EH (cell line): Measurements from ENCODE around the gene KYAT1.
A peak's percentile ranks its signal among the peaks of the same experiment; 100 is the strongest.

Source experiments
- DNase-seq: peaks from one replicate; pipeline ENCODE4 v3.0.0-alpha.2; 2015; ENCODE audit warnings: low read depth

The KYAT1 gene

GRCh38 chr9:128908372-128908771 is 26.6 kb upstream of the KYAT1 start:
- no peak for DNase-seq

- DNase-seq = no peak
These were observed 25.0 kb upstream of the KYAT1 start for GRCh38 chr9:128906741-128907140.

GRCh38 chr9:128905964-128906363 is 24.2 kb upstream of the KYAT1 start:
- DNase-seq = no peak

GRCh38 chr9:128903871-128904620 is 22.3 kb upstream of the KYAT1 start:
- peak; percentile 52 for DNase-seq

- no peak for DNase-seq
These were observed 21.3 kb upstream of the KYAT1 start for GRCh38 chr9:128903079-128903461.

GRCh38 chr9:128902351-128903078 is 20.8 kb upstream of the KYAT1 start:
- DNase-seq = peak; percentile 13

GRCh38 chr9:128901822-128902221 is 20.1 kb upstream of the KYAT1 start:
- no peak for DNase-seq

GRCh38 chr9:128901379-128901778 is 19.6 kb upstream of the KYAT1 start:
- DNase-seq = no peak

- peak; percentile 49 for DNase-seq
These were observed 18.0 kb upstream of the KYAT1 start for GRCh38 chr9:128899566-128900322.

- no peak for DNase-seq
These were observed 17.3 kb upstream of the KYAT1 start for GRCh38 chr9:128898845-128899565.

GRCh38 chr9:128898382-128898781 is 16.6 kb upstream of the KYAT1 start:
- no peak for DNase-seq

GRCh38 chr9:128895556-128895955 is 13.8 kb upstream of the KYAT1 start:
- DNase-seq = no peak

- no peak for DNase-seq
These were observed 13.0 kb upstream of the KYAT1 start for GRCh38 chr9:128894764-128895163.

GRCh38 chr9:128893354-128893753 is 11.6 kb upstream of the KYAT1 start:
- no peak for DNase-seq

- peak; percentile 93 for DNase-seq
These were observed 10.6 kb upstream of the KYAT1 start for GRCh38 chr9:128892221-128892921.

- no peak for DNase-seq
These were observed 9.8 kb upstream of the KYAT1 start for GRCh38 chr9:128891321-128892220.

- peak; percentile 76 for DNase-seq
These were observed 6.2 kb upstream of the KYAT1 start for GRCh38 chr9:128887914-128888350.

- DNase-seq = no peak
These were observed 5.3 kb upstream of the KYAT1 start for GRCh38 chr9:128887049-128887448.

- peak; percentile 34 for DNase-seq
These were observed 4.6 kb upstream of the KYAT1 start for GRCh38 chr9:128886211-128886891.

GRCh38 chr9:128885798-128886197 is 4.0 kb upstream of the KYAT1 start:
- no peak for DNase-seq
